Choroid plexus epithelial cell (primary cell): ENCODE data around the gene SCGB3A1.

Experiments used
- DNase-seq: peaks from one replicate; pipeline ENCODE4 v3.0.0-alpha.2; 2010; ENCODE audit warnings: low read depth
- H3K4me3 ChIP-seq: 2 replicates; pipeline ENCODE4 v1.5.1; 2011; ENCODE audit warnings: low read depth, mild to moderate bottlenecking, control low read depth, low read length, moderate library complexity
- TF ChIP-seq, protein P1 (sequence below): conservative IDR thresholded peaks from 2 replicates; pipeline ENCODE4 v1.5.1; 2011; ENCODE audit warnings: low read depth, mild to moderate bottlenecking, control low read depth, inconsistent platforms, low read length, moderate library complexity

The SCGB3A1 gene

DNA sequence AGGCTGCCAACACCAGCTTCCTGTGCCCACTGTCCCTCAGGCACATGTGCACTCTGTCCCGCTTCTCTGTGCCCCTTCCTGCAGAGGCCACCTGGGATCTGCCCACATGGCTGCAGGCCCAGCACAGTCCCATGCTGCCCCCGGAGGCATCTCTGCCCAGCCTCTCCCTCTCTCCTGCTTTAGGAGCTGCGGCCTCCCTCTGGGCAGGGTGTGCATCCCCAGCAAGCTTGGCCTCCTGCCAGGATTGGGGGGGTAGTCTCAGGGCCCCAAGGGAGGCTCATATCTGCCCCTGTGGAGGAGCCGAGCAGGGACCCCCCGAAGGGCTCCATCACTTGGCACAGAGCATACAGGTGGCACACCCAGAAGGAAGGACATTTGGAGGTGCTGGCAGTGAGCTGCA lies 33.3 kb upstream of the SCGB3A1 start:
- DNase-seq: no peak
- TF ChIP-seq, protein P1, sequence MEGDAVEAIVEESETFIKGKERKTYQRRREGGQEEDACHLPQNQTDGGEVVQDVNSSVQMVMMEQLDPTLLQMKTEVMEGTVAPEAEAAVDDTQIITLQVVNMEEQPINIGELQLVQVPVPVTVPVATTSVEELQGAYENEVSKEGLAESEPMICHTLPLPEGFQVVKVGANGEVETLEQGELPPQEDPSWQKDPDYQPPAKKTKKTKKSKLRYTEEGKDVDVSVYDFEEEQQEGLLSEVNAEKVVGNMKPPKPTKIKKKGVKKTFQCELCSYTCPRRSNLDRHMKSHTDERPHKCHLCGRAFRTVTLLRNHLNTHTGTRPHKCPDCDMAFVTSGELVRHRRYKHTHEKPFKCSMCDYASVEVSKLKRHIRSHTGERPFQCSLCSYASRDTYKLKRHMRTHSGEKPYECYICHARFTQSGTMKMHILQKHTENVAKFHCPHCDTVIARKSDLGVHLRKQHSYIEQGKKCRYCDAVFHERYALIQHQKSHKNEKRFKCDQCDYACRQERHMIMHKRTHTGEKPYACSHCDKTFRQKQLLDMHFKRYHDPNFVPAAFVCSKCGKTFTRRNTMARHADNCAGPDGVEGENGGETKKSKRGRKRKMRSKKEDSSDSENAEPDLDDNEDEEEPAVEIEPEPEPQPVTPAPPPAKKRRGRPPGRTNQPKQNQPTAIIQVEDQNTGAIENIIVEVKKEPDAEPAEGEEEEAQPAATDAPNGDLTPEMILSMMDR: no peak
- no peak overlapping the region for H3K4me3 ChIP-seq

DNA sequence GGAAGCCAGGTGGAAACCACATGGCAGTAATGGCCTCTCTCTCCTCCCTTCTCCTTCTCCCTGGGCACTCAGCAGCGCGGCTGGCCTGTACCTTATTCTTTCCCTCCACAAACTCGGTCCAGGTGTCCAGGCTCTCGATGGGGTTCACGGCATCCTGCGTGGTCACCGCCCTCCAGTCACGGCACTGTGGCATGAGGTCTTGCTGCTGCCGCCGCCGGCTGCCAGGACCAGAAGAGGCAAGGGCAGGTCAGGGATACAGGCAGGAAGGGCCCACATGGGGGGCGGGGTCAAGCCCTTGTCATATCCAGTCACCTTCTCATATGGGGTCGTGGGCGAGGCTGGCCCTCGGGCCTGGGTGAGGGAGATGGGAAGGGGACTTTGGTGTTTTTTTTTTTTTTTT lies 32.5 kb upstream of the SCGB3A1 start:
- no peak for DNase-seq
- TF ChIP-seq, protein P1: no peak
- no peak overlapping the region for H3K4me3 ChIP-seq

DNA sequence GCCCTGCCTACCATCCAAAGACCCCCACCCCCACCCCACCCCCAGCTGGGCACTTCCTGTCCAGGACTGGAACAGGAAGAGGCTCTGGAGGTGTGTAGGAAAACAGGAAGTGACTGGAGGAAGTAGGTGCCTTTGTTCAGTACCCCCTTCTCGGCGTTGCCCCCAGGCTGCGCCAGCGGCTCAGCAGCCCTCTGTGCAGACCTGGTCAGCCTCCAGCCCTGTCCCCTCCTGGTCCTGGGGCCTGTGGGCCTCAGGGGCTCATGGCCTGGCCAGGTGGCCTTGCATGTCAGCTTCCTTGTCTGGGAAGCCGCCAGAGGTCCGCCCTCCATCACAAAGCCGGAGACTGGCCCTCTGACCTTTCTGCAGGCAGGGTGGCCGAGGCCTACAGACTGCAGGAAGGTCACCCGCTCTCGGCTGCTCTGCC lies 32.1 kb upstream of the SCGB3A1 start:
- DNase-seq: no peak
- H3K4me3 ChIP-seq: no peak overlapping the region
- TF ChIP-seq, protein P1: no peak

DNA sequence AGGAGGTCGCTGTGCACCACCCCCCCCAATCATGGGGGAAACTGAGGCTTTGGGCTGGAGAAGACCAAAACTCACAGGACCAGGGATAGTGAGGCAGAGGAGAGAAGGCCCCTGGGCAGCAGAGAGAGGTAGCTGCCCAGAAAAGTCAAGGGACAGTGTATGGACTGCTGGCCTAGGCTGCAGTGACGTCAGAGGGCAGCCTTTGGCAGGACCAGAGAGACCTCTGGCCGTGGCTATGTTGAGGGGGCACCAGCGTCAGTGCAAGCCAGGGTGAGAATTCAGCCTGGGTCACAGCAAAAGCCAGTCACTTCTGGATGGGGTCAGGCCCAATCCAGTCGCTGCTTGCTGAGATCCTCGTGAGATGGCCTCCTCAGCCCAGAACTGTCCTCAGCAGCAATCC lies 31.6 kb upstream of the SCGB3A1 start:
- TF ChIP-seq, protein P1: no peak
- no peak overlapping the region for H3K4me3 ChIP-seq
- no peak for DNase-seq

DNA sequence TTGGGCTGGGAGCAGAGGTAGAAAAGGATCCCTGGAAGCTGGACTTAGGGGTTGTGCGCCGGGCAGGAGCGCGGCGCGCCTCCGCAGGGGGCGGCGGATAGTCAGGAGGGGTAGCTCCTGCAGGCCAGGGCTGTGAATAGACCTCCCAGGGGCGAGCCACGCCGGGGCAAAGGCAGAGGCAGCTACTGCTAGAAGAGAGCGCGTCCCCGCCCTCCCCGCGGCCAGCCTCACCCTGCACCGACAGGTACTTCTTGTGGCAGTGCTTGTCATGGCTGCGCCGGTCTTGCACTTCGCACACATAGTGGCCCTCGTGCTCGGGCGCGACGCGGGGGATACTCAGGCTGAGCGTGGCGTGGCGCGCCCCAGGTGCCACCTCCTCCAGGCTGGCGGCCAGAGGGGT lies 30.0 kb upstream of the SCGB3A1 start:
- H3K4me3 ChIP-seq: no peak overlapping the region
- TF ChIP-seq, protein P1: no peak
- DNase-seq: no peak

DNA sequence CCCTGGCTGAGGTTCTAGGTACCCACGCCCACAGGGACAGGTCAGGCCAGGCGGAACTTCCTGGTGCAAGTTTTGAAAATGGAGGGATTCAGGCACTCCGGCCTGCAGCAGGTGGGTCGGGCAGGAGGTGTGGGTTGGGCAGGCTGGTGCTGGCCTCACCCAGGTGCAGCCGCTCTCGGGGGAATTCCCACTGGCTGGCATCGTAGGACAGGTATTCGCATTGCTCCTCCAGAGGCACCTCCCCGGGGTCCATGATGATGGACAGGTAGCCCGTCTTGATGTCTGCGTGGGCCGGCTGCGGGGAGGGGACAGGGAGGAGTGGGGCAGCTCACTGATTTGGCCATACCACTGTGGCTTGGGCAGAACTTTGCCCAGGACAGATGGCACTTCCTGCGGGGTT lies 28.7 kb upstream of the SCGB3A1 start:
- no peak overlapping the region for H3K4me3 ChIP-seq
- TF ChIP-seq, protein P1: no peak
- no peak for DNase-seq

DNA sequence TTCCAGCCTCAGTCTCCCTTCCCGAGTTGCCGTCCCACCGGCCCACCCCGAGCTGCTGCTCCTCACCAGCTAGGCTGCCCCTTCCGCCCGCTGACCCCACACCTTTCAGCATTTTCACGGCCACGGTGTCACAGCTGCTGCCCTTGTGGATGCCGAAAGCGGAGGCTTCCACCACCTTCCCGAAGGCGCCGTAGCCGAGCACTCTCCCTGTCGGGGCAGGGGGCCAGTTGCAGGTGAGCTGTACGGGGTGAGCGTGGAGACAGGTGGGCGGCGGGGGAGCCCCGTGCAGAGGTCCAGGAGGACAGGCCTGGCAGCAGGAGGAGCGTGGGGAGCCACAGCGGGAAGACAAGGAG lies 28.2 kb upstream of the SCGB3A1 start:
- DNase-seq: no peak
- H3K4me3 ChIP-seq: no peak overlapping the region
- TF ChIP-seq, protein P1: no peak
